Measurements from ENCODE around the gene AQP5.
"Not testable (repeated sequence)": the region's sequence is repeated elsewhere in the genome, so short reads cannot be mapped to it uniquely, and the experiment has no call there.

AQP5 gene

DNA sequence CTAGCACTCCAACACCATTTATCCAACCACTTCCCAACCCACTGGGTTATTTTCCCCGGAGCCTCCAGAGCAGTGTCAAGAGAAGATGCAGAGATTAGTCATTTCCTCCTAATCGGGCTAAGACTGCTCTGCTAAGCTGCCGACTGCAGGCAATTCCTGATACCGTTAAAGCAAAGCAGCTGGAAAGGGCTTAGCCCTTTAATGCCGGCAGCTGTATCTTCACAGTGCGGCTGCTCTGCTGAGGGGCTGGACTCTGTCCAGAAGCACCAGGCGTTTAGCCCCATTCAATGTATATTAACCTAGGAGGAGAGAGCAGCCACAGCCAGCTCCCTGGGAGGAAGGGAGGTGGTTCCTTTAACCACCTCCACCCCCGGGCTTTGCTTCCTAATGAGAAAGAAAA is 22.2 kb downstream of the AQP5 start:
- DNase-seq, result peak; percentile 89

DNA sequence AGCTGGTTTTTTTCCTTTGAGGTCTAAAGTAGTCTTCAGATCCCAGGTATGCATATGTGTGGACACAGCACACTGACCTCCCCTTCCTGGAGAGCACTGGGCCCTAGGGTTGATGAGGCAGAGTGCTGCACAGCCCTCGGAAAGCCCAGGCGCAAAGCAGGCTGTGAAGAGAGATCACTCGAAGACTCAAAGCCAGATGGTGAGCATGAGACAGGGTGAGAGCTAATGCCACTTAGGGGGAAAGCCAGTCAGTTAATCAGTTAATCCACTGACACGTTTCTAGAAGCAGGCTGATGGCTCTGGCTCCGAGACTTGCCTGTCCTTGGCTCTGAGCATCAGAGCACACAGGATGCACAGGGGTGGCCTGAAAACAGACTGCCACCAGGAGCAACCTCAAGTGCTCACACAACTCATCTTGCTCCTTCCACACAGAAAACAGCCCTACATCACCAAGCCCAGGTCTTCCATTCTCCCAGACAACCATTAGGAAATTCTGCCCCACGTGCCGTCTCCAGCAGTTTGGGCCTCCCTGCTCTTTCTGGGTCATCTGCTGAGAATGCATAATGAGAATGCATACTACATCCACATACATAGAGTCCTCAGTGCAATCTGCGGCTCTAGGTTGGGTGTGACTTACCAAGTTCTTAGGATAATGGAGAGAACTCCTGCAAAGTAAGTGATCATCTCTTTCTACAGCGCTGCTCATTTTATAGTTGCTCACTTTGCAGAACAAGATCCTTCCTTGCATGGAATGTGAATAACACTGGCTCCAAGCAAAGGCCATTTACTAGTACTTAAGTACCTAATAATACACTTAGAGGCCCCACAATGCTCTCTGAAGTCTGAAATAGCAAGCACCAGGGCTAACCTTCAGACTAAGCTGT is 23.0 kb downstream of the AQP5 start:
- no peak for DNase-seq

DNA sequence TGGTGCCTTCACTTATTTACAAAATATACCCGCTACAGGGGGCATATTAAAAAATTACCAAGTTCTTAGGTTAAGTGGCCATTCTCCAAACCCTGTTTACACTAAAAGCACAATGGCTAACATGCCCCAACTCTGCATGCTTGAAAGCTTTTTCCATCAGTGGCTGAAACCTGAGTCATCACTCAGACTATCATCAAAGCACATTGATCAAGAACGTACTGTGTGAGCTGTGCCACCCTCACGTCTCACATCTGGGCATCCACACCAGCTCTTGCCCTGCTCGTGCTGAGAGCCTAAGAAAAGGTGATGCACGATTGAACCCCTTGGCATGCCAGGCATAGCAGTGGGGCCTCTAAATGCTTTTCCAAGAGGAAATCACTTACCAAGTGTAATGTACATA is 24.3 kb downstream of the AQP5 start:
- no peak for DNase-seq

DNA sequence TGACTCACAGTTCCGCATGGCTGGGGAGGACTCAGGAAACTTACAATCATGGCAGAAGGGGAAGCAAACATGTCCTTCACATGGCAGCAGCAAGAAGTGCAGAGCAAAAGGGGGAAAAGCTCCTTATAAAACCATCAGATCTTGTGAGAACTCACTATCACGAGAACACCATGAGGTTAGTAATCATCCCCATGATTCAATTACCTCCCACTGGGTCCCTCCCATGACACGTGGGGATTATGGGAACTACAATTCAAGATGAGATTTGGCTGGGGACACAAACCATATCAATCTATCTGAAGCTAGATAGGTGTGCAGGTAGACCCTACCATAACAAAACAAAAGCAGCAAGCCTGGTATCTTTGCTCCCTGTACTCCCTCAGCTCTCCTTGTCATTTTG is 24.8 kb downstream of the AQP5 start:
- not testable (repeated sequence) for DNase-seq

DNA sequence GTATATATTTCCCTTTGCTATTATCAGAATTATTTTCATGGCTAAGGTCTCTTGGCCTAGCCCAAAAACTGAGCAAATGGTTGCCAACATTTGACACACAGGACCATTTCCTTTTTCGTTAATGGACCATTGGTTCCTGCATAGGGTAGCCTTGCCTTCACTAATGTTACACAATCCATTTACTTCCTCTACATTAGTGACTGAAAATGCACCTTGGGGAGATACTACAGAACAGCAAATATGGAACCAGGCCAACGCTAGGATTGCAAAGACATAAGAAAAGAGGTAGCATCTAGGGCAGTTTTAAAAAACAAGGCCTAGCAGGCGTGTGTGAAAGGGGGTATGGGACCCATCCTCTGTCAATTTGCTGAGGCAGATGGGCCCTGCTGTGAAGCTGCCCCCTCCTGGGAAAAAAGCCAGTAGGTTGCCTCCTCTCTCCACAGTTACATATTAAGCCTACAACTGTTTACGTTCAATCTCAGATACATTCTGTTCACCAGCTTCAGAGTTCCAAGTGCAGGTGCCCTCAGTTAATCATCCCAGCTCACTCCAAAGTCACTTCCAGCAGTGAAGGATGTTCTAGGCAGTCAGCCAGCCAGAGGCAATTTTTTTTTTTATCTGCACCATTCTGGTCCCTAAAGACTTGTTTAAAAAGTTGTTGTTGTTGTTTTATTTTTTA is 26.1 kb downstream of the AQP5 start:
- DNase-seq, result no peak

DNA sequence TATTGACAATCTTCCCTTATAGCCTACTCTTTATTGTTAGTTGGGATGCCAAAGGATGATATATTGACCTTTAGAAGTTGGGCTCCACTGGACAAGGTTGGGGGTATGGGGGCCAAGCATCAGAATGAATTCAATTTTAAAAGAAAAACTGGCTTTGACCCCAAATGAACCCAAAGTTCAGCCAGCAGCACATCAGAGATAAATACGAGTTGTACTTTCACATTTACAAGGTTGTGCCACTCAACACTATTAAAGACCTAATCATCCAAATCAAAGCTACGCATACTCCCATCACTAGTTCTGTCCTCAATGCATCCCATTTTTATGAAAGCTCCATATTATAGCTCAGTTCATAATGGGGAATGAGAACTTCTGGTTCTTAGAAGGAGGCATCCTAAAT is 27.7 kb downstream of the AQP5 start:
- DNase-seq, result not testable (repeated sequence)

DNA sequence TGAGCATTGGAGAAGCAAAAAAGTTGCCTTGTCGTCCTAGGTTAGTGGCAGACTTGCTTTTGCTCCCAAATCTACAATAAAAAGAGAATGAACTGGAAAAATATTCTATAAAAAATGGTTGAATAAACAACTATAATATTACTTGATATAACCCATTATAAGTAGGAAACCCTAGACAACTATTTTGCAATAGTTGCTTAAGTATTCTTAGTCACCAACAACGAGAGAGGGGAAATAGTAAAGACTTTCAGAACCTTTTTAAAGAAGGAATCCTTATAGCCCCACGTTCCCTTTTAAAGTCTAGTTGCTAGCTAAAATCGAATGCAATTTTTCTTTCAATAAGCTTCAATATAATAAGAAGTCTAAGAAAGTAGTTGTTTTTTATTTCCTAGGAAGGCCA is 28.6 kb downstream of the AQP5 start:
- no peak for DNase-seq

DNA sequence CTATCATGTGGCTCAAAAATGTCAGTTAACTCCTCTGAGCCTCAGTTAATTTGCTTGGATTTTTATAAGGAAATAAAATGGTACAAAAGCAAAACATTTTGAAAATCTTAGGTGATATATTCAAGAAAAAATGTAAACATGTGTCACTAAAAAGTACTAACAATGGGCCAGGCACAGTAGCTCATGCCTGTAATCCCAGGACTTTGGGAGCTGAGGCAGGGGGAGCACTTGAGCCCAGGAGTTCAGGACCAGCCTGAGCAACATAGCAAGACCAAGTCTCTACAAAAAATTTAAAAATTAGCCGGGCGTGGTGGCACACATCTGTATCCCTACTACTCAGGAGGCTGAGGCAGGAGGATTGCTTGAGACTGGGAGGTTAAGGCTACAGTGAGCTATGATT is 36.8 kb downstream of the AQP5 start:
- no peak for DNase-seq

DNA sequence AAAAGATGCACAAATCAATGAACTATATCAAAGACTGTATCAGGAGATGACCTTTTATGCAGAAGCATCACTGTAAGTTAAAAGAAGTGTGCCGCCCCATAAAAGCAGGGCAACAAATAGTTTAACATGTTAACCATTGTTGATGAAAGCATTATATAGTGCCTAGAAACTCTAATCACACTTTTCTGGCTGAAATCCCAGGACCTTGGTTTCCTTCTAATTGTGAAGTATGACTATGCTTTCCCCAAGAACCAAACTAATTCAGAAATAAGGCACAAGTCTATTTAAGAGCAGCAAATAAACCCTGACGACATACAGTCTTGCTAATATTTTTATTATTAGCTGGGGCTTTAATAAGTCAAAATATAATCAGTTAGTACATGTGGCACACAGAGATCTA is 41.9 kb downstream of the AQP5 start:
- peak; percentile 37 for DNase-seq

DNA sequence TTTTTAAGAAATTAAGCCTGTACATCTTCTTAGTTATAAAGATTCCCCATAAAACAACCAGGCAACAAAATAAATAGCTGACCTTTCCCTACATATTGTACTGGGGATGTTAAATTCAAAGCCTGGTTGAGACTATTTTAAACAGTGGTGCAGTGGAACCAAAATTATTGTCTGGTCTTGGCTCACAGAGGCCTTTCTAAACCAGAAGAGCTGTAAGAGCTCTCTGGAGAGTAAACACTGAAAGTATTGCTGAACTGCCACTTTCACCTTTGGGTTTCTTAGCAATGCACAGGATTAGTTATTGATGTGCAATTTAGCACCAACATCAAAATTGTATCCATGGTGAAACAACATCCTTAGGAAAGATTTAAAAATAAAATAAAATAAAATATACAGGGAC is 43.0 kb downstream of the AQP5 start:
- DNase-seq, result no peak

DNA sequence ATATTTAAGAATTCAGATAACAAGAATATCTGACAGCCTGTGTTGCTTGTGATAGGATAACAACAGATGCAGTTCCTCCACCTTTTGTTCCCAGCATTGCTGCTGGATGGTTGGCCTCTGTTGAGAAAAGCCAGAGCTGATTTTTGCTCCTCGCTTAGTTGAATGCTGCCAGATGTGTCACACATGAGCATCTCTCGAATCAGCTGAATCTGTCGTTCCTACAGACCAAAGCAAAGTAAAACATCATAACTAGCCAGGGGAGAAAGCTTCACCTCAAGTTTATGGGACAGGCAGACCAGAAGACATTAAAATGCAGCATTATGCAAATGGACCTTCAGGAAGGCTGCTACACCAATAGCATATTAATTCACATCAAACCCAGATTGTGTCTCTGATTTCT is 43.5 kb downstream of the AQP5 start:
- no peak for DNase-seq

DNA sequence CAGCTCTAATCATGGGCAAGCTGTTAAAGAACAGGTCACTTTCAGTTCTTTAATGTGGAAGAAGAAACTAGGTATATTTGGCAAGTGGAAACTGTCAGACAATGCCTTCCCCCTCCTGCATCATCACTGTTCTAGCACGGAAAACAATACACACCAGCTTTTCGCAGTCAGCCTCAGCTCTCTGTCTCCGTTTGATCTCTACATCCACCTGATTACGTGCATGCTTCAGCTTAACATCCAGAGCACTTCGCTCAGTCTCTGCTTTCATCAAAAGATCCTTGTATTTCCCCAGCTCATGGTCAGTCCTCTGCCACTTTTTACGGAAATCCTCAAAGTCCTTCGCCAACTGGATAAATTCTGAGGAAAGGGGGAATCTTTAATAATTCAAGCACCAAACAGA is 44.6 kb downstream of the AQP5 start:
- no peak for DNase-seq

DNA sequence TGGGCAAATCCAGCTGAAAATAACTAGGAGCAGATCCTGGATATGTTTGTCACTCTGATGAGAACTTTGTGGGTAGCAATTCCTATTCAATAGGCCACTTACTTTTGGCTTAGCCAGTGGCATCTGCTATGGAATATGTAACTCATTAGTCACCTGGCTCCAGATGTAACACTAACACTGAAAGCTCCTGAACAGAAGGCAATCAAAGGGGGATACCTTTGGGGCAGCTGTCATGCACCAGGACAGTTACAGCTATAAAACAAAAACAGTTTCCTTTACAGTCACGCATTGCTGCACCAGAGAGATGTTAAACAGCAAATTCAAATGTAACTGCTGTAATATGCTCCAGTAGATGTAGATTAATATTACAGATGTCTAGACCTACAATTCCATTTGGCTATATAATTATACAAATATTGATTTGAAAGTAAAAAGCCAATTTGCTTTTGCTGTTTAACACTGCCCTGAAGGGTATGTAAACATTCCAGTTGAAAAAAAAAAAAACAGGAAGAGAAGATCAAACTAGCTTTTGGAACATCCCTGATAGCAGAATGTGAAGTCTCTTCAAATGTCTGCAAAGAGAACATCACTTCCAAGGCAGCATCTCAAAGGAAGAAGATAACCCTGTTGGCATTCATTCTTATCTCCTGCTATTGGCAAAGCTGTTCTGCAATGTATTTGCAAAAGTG is 45.2 kb downstream of the AQP5 start:
- peak; percentile 42 for DNase-seq

DNA sequence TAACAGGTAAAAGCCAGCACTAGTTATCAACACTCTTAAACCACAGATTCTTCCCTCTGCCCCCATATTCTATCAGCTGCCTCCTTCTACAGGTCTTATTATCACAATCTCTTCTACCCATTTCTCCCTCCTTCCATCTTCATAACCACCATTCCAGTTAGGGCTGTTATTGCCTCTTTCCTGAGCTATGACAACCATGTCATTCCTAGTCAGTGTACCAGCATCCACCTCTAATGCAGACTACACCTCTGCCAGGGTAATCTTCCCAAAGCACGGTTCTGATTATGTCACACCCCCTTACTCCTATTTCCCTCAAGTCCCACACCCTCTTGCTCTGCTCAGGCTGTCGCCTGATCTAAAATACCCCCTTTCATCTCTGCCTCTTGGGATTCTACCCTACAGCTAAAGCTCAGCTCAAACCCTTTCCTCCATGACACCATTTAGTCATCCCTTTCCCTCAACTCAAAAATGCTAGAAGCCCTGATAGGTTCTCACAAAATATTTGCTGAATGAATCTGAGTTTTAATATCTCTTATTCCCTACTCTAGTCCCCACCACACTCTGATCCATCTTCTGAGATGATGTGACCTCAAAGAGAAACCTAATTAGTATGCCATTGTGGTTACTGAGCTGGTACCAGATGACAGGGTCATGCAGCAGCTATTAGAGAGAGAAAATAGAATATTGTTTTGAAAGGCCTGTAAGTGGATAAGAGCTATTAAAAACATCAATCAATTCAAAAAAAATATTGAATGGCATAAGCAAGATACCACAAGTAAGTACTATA is 51.9 kb downstream of the AQP5 start:
- DNase-seq, result no peak

DNA sequence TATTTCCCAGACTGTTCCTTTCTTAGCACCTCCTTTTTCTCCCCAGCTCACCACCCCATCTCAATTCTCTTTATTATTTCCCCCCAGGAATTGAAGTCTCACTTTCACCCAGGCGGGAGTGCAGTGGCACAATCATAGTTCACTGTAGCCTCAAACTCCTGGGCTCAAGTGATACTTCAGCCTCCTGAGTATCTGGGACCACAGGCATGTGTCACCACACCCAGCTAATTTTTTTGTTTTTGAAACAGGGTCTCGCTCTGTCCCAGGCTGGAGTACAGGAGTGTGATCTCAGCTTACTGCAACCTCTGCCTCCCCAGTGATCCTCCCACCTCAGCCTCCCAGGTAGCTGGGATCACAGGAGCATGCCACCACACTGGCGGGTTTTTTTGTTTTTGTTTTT is 52.7 kb downstream of the AQP5 start:
- no peak for DNase-seq
